ENCODE measurements around the gene LRPAP1.

LRPAP1 gene

GRCh38 chr4:3473181-3473950 lies 58.9 kb downstream of the LRPAP1 start:
- no peak for DNase-seq (ENCODE audit: low read depth)

GRCh38 chr4:3472411-3473141 lies 59.6 kb downstream of the LRPAP1 start:
- no peak for DNase-seq (ENCODE audit: low read depth)

GRCh38 chr4:3471886-3472285 lies 60.3 kb downstream of the LRPAP1 start:
- DNase-seq (ENCODE audit: low read depth), result no peak

GRCh38 chr4:3471098-3471760 lies 61.0 kb downstream of the LRPAP1 start:
- no peak for DNase-seq (ENCODE audit: low read depth)

GRCh38 chr4:3470244-3471097 lies 61.8 kb downstream of the LRPAP1 start:
- no peak for DNase-seq (ENCODE audit: low read depth)

- no peak for DNase-seq (ENCODE audit: low read depth)
Measured at GRCh38 chr4:3469386-3470243, 62.6 kb downstream of the LRPAP1 start.

GRCh38 chr4:3468804-3469203 lies 63.4 kb downstream of the LRPAP1 start:
- no peak for DNase-seq (ENCODE audit: low read depth)

GRCh38 chr4:3468154-3468553 lies 64.1 kb downstream of the LRPAP1 start:
- no peak for DNase-seq (ENCODE audit: low read depth)

GRCh38 chr4:3467601-3468031 lies 64.6 kb downstream of the LRPAP1 start:
- no peak for DNase-seq (ENCODE audit: low read depth)

- no peak for DNase-seq (ENCODE audit: low read depth)
Measured at GRCh38 chr4:3466691-3467600, 65.3 kb downstream of the LRPAP1 start.

- no peak for DNase-seq (ENCODE audit: low read depth)
Measured at GRCh38 chr4:3465698-3466671, 66.2 kb downstream of the LRPAP1 start.

GRCh38 chr4:3464911-3465697 lies 67.1 kb downstream of the LRPAP1 start:
- DNase-seq (ENCODE audit: low read depth), result no peak

GRCh38 chr4:3464349-3464905 lies 67.8 kb downstream of the LRPAP1 start:
- DNase-seq (ENCODE audit: low read depth), result no peak

- no peak for DNase-seq (ENCODE audit: low read depth)
Measured at GRCh38 chr4:3463556-3464348, 68.5 kb downstream of the LRPAP1 start.

- DNase-seq (ENCODE audit: low read depth), result no peak
Measured at GRCh38 chr4:3462790-3463415, 69.3 kb downstream of the LRPAP1 start, which contains the start of gene DOK7. Gene DOK7 (plus strand): TSS chr4:3463306. CDS start chr4:3463376, 70 bp downstream.

GRCh38 chr4:3462321-3462789 lies 69.9 kb downstream of the LRPAP1 start:
- DNase-seq (ENCODE audit: low read depth), result no peak

Data from HS-27A (cell line).